HG03159 (cell line): ENCODE results near the gene KIF2C.
A peak's percentile ranks its signal among the peaks of the same experiment; 100 is the strongest.
"Not testable (repeated sequence)": the region's sequence is repeated elsewhere in the genome, so short reads cannot be mapped to it uniquely, and the experiment has no call there.

ENCODE experiments used
- ATAC-seq: cut with Tn5 transposase; IDR thresholded peaks from one replicate; pipeline ENCODE4 v1.9.1; 2021; ENCODE audit warnings: mild to moderate bottlenecking, moderate library complexity; ENCODE audit not compliant: unreplicated experiment

The KIF2C gene

GRCh38 chr1:44718091-44718490 lies 21.5 kb upstream of the KIF2C start:
- no peak for ATAC-seq

DNA sequence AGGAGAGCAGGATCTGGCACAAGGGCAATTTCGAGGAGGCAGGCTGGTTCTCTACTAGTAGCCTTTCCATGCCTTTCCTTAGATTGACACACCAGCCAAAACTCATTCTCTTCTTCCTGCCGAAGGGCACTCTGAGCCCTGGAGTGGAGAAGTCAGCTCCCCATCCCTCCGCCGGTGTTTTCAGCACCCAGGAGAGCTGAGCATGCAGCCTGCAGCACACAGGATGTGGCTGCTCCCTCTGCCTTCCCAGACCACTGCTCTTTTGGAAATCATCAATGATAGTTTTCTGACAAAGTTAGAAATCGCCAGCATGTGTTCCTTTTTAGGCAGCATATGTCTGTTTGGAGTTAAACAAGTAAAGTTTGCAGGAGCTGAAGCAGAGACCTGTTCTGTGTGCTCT lies 20.3 kb upstream of the KIF2C start:
- no peak for ATAC-seq

DNA sequence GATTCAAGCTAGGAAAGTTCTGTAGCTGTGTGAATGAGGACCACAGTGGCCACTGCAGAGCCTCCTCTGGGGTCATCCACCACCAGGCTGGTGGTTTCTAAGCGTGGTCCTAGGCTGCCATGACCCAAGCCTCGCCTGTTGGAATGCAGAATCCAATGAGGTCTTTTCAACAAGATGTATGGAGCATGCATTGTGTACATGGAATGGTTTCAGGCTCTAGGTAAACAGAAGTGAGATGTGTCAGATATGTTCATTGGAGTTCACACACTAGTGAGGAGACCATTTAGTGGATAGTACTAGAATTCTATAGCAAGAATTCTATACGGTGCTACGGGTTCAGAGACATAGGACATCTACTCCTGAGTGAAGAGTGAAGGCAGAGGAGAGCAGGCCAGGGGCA lies 19.4 kb upstream of the KIF2C start:
- no peak for ATAC-seq

GRCh38 chr1:44721485-44722361 lies 17.9 kb upstream of the KIF2C start:
- peak; percentile 65 for ATAC-seq

GRCh38 chr1:44723064-44723463 lies 16.6 kb upstream of the KIF2C start:
- ATAC-seq: no peak

DNA sequence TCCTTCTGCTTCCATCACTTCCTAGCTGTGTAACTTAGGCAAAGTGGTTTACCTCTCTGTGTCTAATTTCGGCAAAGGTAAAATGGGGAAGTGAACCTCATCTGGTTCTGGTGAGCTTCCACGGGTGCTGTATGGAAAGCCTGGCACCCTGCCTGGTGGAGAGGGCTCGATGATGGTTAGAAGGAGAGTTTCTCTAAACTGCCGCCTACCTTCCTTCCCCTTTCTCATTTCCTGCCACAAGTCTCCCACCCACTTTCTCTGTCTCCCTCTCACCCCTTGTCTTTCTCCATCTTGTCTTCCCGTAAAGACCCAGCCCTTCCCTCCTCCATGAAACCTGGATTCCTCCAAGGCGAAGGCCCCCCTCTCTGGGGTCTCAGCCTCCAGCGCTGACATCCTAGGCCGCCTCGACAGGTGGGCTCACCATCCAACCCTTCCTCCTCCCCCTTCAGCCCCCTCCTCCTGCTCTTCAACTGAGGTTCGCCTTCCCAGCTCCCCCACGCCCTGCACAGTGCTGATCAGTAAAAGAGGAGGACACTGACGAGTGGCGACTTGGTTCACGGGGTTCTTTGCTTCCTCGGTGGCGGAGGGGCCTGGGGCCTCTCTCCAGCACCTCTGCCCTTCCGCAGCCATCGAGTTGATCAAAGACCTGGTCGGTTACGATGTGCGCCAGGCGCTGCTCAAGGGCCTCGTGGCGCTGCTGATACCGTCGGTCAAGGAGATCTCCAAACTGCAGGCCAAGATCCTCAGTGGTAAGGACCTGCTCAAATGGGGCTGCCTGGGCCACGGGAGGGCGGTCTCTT lies 15.9 kb upstream of the KIF2C start:
- ATAC-seq: no peak

- no peak for ATAC-seq
Measured at GRCh38 chr1:44724296-44724954, 15.2 kb upstream of the KIF2C start.

- ATAC-seq: no peak
Measured at GRCh38 chr1:44724955-44725698, 14.5 kb upstream of the KIF2C start.

DNA sequence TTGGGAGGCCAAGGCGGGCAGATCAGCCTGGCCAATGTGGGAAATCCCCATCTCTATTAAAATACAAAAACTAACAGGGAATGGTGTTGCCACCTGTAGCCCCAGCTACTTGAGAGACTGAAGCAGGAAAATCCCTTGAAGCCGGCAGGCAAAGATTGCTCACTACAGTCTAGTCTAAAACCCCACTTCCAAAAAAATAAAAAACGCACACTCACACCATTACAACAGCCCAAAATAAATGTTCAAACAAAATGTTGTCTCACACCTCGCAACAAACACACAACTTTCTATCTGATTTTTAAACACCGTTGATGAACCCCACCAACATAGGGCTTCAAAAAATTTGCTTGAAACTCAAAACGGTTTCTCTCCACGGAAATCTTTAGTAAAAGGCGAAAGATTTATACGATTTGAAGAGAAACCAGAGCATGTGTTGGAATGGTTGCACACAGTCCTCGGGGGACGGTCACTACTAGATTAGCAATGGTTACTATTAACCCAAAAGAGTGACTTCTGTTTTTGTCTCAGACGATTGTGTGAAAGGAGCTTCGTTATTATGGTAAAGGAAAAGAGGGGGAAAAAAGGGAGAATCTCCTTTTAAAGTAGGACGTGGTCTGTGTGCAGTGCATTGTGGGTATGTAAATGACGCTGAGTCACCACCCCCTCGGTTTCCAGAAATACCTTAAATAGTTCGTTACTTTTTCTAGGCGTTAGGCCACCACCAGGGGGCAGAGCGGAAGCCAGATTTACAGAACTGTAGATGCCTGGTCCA lies 8.7 kb upstream of the KIF2C start, which contains the start of gene RNU5D-1:
TSS of gene RNU5D-1 (minus strand) at position 430 of the 772 bp plus-strand sequence.
- ATAC-seq: peak; percentile 62

GRCh38 chr1:44733365-44733764 lies 6.3 kb upstream of the KIF2C start:
- ATAC-seq: no peak

DNA sequence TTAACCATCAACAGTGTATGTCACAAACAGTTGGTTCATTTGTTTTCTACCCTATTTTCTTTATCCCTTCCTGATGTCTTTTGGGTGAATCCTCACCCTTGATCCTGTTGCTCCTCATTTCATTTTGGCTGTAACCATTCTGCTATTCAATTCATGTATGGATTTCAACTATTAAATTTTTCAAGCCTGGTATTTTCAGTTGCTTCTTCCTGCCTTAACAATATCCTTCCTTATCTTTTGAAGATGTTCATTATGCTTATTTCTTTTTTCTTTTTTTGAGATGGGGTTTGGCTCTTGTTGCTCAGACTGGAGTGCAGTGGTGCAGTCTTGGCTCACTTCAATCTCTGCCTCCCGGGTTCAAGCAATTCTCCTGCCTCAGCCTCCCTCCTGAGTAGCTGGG lies 5.9 kb upstream of the KIF2C start:
- ATAC-seq: no peak

DNA sequence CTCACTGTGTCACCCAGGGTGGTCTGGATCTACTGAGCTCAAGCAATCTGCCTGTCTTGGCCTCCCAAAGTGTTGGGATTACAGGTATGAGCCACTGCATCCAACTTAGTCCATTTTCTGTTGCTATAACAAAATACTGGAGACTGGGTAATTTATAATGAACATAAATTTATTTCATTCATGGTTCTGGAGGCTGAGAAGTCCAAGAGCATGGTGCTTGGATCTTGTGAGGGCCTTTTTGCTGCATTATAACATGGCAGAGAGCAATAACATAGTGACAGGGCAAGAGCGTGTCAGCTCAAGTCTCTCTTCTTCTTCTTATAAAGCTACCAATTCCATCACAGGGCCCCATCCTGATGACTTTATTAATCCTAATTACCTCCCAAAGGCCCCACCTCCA lies 3.6 kb upstream of the KIF2C start:
- ATAC-seq: no peak

- ATAC-seq: not testable (repeated sequence)
Measured at GRCh38 chr1:44738953-44739306, 707 bp upstream of the KIF2C start.

DNA sequence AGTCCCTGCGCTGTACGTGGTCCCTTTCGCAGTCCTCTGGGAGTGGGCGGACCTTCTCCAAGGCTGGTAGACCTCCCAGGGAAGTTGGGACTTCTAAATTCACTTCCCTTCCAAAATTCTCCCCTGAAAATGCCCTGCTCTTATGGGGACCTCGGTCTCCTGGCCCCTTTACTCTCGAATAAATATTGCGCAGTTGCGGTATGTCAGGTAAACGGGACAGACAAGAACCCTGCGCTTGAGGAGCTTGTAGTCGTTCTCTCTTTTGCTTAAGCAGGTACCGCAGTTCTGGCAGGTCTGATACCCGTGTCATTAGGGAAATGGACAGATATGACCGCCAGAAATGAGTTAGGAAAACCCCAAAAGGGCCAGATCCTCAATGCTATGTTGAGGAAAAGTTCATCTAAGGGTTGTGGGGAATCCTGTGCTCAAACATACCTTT lies 561 bp downstream of the KIF2C start:
- no peak for ATAC-seq

- ATAC-seq: no peak
Measured at GRCh38 chr1:44743211-44743610, 3.6 kb downstream of the KIF2C start.

DNA sequence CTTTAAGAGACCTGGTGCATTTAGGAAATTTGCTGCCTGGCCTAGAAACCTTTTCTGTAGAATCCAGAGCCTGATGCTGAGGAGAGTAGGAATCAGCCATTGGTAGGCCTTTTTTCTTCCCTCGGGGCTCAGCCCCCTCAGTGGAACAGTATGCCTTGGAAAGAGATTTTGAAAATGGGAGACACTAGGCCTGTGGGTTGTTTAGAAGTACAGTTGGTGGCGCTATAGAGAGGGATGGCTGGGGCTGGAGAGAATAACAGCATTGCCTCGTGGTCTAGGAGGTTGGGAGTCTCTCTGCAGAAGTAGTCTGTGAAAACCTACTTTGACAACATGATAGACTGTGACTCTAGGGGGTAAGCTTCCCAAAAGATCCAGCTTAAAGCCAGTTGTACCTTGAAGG lies 8.2 kb downstream of the KIF2C start:
- ATAC-seq: no peak

GRCh38 chr1:44757420-44757819 lies 17.8 kb downstream of the KIF2C start:
- no peak for ATAC-seq

DNA sequence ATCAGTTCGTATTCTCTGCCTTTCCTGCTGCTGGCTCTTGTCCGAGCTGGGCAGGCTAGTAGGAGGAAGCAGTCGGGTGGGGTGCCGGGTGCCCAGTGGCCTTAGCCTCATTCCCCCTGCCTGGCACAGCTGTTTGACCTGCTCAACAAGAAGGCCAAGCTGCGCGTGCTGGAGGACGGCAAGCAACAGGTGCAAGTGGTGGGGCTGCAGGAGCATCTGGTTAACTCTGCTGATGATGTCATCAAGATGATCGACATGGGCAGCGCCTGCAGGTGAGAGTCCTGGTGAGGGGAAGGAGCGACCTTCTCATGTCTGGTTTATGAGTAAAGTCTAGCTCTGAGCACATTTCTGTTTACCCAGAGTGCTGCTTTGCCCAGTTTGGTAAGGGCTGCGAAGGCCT lies 19.4 kb downstream of the KIF2C start:
- ATAC-seq: no peak

GRCh38 chr1:44760876-44761275 lies 21.2 kb downstream of the KIF2C start:
- ATAC-seq: no peak

DNA sequence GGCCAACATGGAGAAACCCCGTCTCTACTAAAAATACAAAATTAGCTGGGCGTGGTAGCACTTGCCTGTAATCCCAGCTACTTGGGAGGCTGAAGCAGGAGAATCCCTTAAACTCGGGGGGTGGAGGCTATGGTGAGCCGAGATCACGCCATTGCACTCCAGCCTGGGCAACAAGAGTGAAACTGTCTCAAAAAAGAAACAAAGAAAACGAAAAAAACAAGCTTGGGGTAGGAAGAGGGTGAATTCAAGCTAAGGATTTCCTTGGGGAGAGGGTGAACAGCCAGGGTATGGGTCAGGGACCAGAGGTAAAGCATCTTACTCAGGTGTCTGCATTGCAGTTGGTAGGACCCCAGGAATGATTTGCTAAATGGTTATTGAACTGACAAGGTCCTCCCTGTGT lies 26.8 kb downstream of the KIF2C start:
- ATAC-seq: not testable (repeated sequence)
